PC-9 (cell line): Measurements from ENCODE around the gene VWA3B. TPM values are rescaled to one million over a fixed set of nuclear protein-coding genes. Genes with fewer than 3 reads are reported as not detected.

ENCODE experiments used
- BruUV-seq: library from RNA; stranded (reverse); fragments of 400-500 nt; replicated peaks from 2 replicates; lab custom pipeline; 2021; lab: Mats Ljungman, UMichigan
- CTCF ChIA-PET: fragments of 300-600 bp; sonication (Branson Sonifier 250); formaldehyde crosslinking; loops from one replicate; lab custom pipeline; 2022; ENCODE audit warnings: antibody characterized with exemption; lab: Charles Lee
- POLR2A ChIA-PET: fragments of 300-600 bp; sonication (Branson Sonifier 250); formaldehyde crosslinking; loops from one replicate; lab custom pipeline; 2022; ENCODE audit warnings: antibody characterized with exemption; ENCODE audit not compliant: unreplicated experiment; lab: Charles Lee
- DNase-seq, 2 experiments: peaks; one replicate each; pipeline versions ENCODE4 v3.0.0 to v3.0.0-alpha.2; 2015 to 2022; ENCODE audit warnings: mixed read lengths in 1 of 2
- H2AFZ ChIP-seq: fragments of 200-600 bp; sonication (generic); 2 replicates; pipeline ENCODE4 v1.8.1; 2017; ENCODE audit warnings: antibody characterized with exemption
- H3F3A ChIP-seq: fragments of 200-600 bp; sonication (generic); 2 replicates; pipeline ENCODE4 v1.8.1; 2017; ENCODE audit warnings: antibody characterized with exemption, mild to moderate bottlenecking, low read depth; ENCODE audit not compliant: insufficient read depth
- H3K27ac ChIP-seq: fragments of 200-600 bp; sonication (generic); 2 replicates; pipeline ENCODE4 v1.6.1; 2016; ENCODE audit warnings: mixed run types
- H3K27me3 ChIP-seq: fragments of 200-600 bp; sonication (generic); 2 replicates; pipeline ENCODE4 v1.6.1; 2016; ENCODE audit warnings: low read depth, mixed run types; ENCODE audit not compliant: insufficient read depth
- H3K36me3 ChIP-seq: fragments of 200-600 bp; sonication (generic); 2 replicates; pipeline ENCODE4 v1.6.1; 2016; ENCODE audit warnings: low read depth, mixed run types
- H3K4me1 ChIP-seq: fragments of 200-600 bp; sonication (generic); replicated peaks from 2 replicates; pipeline ENCODE4 v1.6.1; 2016; ENCODE audit warnings: mixed run types; ENCODE audit not compliant: insufficient read depth
- H3K4me2 ChIP-seq: fragments of 200-600 bp; sonication (generic); 2 replicates; pipeline ENCODE4 v1.6.1; 2017; ENCODE audit warnings: mixed run types
- H3K4me3 ChIP-seq: fragments of 200-600 bp; sonication (generic); 2 replicates; pipeline ENCODE4 v1.6.1; 2016; ENCODE audit warnings: mixed run types
- H3K79me2 ChIP-seq: fragments of 200-600 bp; sonication (generic); 2 replicates; pipeline ENCODE4 v1.6.1; 2017; ENCODE audit warnings: low read depth, mixed run types
- H3K9me2 ChIP-seq: fragments of 200-600 bp; sonication (generic); 2 replicates; pipeline ENCODE4 v1.8.1; 2017; ENCODE audit warnings: mild to moderate bottlenecking; ENCODE audit not compliant: insufficient read depth
- H3K9me3 ChIP-seq: fragments of 200-600 bp; sonication (generic); 2 replicates; pipeline ENCODE4 v1.8.1; 2016; ENCODE audit warnings: low read depth; ENCODE audit not compliant: insufficient read depth
- H4K20me1 ChIP-seq: fragments of 200-600 bp; sonication (generic); 2 replicates; pipeline ENCODE4 v1.8.1; 2017; ENCODE audit not compliant: insufficient read depth
- CTCF ChIP-seq: fragments of 200-600 bp; sonication (generic); conservative IDR thresholded peaks from 2 replicates; pipeline ENCODE4 v1.6.1; 2017; ENCODE audit warnings: mixed run types, antibody characterized with exemption, mild to moderate bottlenecking, moderate library complexity
- EZH2 ChIP-seq: fragments of 200-600 bp; sonication (generic); IDR thresholded peaks from 2 replicates; pipeline ENCODE4 v1.8.0; 2017; ENCODE audit warnings: antibody characterized with exemption, low read depth
- intact Hi-C: fragments of 100-400 bp; cut with micrococcal nuclease; formaldehyde crosslinking; loops from one replicate; pipeline ENCODE4 v1.10.0; 2022; ENCODE audit not compliant: unreplicated experiment
- total RNA-seq: library from RNA; stranded (reverse); gene quantifications from 2 replicates; pipeline ENCODE4 v1.2.3, GENCODE V29; 2021

VWA3B gene
- total RNA-seq, 1 experiment from 2014 or later: not detected

- ChIA-PET POLR2A (interaction anchor here (0.7 kb wide), 1 partner anchor 77 kb away, joined by 3 read pairs; no protein-coding TSS in a partner anchor), CTCF (no interaction called here)
- TF ChIP-seq EZH2: no peak
- TF ChIP-seq CTCF: no peak
- no TSS peak for BruUV-seq
- H3K79me2 ChIP-seq: no peaks in the 10 kb centered on the region
- no peaks in the 10 kb centered on the region for H4K20me1 ChIP-seq
- H3K4me2 ChIP-seq: no peak overlapping the region
- no peaks in the 10 kb centered on the region for H3K27me3 ChIP-seq
- DNase-seq: no peak
- H3K27ac ChIP-seq: no peak overlapping the region
- H3F3A ChIP-seq: no peaks in the 10 kb centered on the region
- no peaks in the 10 kb centered on the region for H3K9me3 ChIP-seq
- no peaks in the 10 kb centered on the region for H3K9me2 ChIP-seq
- no peak overlapping the region for H2AFZ ChIP-seq
- intact Hi-C loops: no loop called here
- H3K4me3 ChIP-seq: no peak overlapping the region
- H3K36me3 ChIP-seq: no peaks in the 10 kb centered on the region
- H3K4me1 ChIP-seq: no peaks in the 10 kb centered on the region
Observed at GRCh38 chr2:98327776-98328175, 240.8 kb downstream of the VWA3B start.

- Histone ChIP-seq H3K9me3 (no peaks in the 10 kb centered on the region), H3K4me2 (no peak overlapping the region), H4K20me1 (no peaks in the 10 kb centered on the region), H3K36me3 (no peaks in the 10 kb centered on the region), H3K27ac (no peak overlapping the region), H3F3A (no peaks in the 10 kb centered on the region), H3K4me1 (peaks cover 9% of the 10 kb centered on the region), H3K27me3 (no peaks in the 10 kb centered on the region), H2AFZ (no peak overlapping the region), H3K79me2 (no peaks in the 10 kb centered on the region), H3K4me3 (no peak overlapping the region), H3K9me2 (no peaks in the 10 kb centered on the region)
- TF ChIP-seq CTCF: no peak
- no peak for TF ChIP-seq EZH2
- no TSS peak for BruUV-seq
- intact Hi-C loops: no loop called here
- CTCF ChIA-PET: no interaction called here
- POLR2A ChIA-PET: no interaction called here
- DNase-seq: no peak
Observed at GRCh38 chr2:98329549-98329948, 242.6 kb downstream of the VWA3B start.

GRCh38 chr2:98332989-98333388 lies 246.0 kb downstream of the VWA3B start:
- POLR2A ChIA-PET: no interaction called here

More at GRCh38 chr2:98332989-98333388, 246.0 kb downstream of the VWA3B start:
- Histone ChIP-seq H3K9me3 (no peaks in the 10 kb centered on the region; the same call in 1 of the 2 replicates), H3K9me2 (no peaks in the 10 kb centered on the region), H3K36me3 (no peaks in the 10 kb centered on the region), H3K79me2 (no peaks in the 10 kb centered on the region), H2AFZ (no peak overlapping the region), H3K4me3 (no peak overlapping the region), H3K27ac (no peak overlapping the region), H3K4me2 (no peak overlapping the region), H3K4me1 (peaks cover 11% of the 10 kb centered on the region), H3K27me3 (no peaks in the 10 kb centered on the region), H3F3A (no peaks in the 10 kb centered on the region), H4K20me1 (no peaks in the 10 kb centered on the region)
- TF ChIP-seq EZH2: no peak
- no peak for TF ChIP-seq CTCF
- intact Hi-C loops: no loop called here
- DNase-seq: no peak
- CTCF ChIA-PET: no interaction called here
- BruUV-seq: no TSS peak
